ENCODE results near the gene NELFA.

NELFA gene

GRCh38 chr4:1991087-1991486 lies 17.7 kb downstream of the NELFA start:
- no peak for DNase-seq (ENCODE audit: insufficient read length)
- no peak for FAIRE-seq
- TF ChIP-seq POLR2A (IDR thresholded peaks at IDR 0.05; ENCODE audit: low read depth, low read length) (no peak), TAF1 (IDR thresholded peaks at IDR 0.05; ENCODE audit: borderline replicate concordance, low read depth, low read length) (no peak), POLR2AphosphoS5 (IDR thresholded peaks at IDR 0.05; ENCODE audit: low read depth, low read length) (no peak)

- FAIRE-seq (no peak), DNase-seq (ENCODE audit: insufficient read length) (no peak)
Observed at GRCh38 chr4:1990676-1991075, 18.1 kb downstream of the NELFA start.

GRCh38 chr4:1990348-1990645 lies 18.5 kb downstream of the NELFA start:
- TF ChIP-seq POLR2AphosphoS5 (IDR thresholded peaks at IDR 0.05; ENCODE audit: low read depth, low read length): no peak
- TF ChIP-seq TAF1 (IDR thresholded peaks at IDR 0.05; ENCODE audit: borderline replicate concordance, low read depth, low read length): no peak
- no peak for TF ChIP-seq POLR2A (IDR thresholded peaks at IDR 0.05; ENCODE audit: low read depth, low read length)
- no peak for FAIRE-seq
- DNase-seq (ENCODE audit: insufficient read length): no peak

More at GRCh38 chr4:1990676-1991075, 18.1 kb downstream of the NELFA start:
- TF ChIP-seq POLR2A (IDR thresholded peaks at IDR 0.05; ENCODE audit: low read depth, low read length): no peak
- no peak for TF ChIP-seq TAF1 (IDR thresholded peaks at IDR 0.05; ENCODE audit: borderline replicate concordance, low read depth, low read length)
- no peak for TF ChIP-seq POLR2AphosphoS5 (IDR thresholded peaks at IDR 0.05; ENCODE audit: low read depth, low read length)

GRCh38 chr4:1989533-1990347 lies 19.0 kb downstream of the NELFA start:
- FAIRE-seq (no peak), DNase-seq (ENCODE audit: insufficient read length) (no peak)
- TF ChIP-seq TAF1 (IDR thresholded peaks at IDR 0.05; ENCODE audit: borderline replicate concordance, low read depth, low read length) (no peak), POLR2A (IDR thresholded peaks at IDR 0.05; ENCODE audit: low read depth, low read length) (no peak), POLR2AphosphoS5 (IDR thresholded peaks at IDR 0.05; ENCODE audit: low read depth, low read length) (no peak)

GRCh38 chr4:1988327-1988724 lies 20.4 kb downstream of the NELFA start:
- DNase-seq (ENCODE audit: insufficient read length) (no peak), FAIRE-seq (no peak)
- no peak for TF ChIP-seq POLR2AphosphoS5 (IDR thresholded peaks at IDR 0.05; ENCODE audit: low read depth, low read length)
- TF ChIP-seq POLR2A (IDR thresholded peaks at IDR 0.05; ENCODE audit: low read depth, low read length): no peak
- no peak for TF ChIP-seq TAF1 (IDR thresholded peaks at IDR 0.05; ENCODE audit: borderline replicate concordance, low read depth, low read length)

GRCh38 chr4:1987721-1988326 lies 20.9 kb downstream of the NELFA start:
- FAIRE-seq (no peak), DNase-seq (ENCODE audit: insufficient read length) (no peak)
- TF ChIP-seq POLR2AphosphoS5 (IDR thresholded peaks at IDR 0.05; ENCODE audit: low read depth, low read length) (no peak), TAF1 (IDR thresholded peaks at IDR 0.05; ENCODE audit: borderline replicate concordance, low read depth, low read length) (no peak), POLR2A (IDR thresholded peaks at IDR 0.05; ENCODE audit: low read depth, low read length) (no peak)

GRCh38 chr4:1987296-1987695 lies 21.5 kb downstream of the NELFA start:
- FAIRE-seq (no peak), DNase-seq (ENCODE audit: insufficient read length) (no peak)
- TF ChIP-seq POLR2A (IDR thresholded peaks at IDR 0.05; ENCODE audit: low read depth, low read length) (no peak), TAF1 (IDR thresholded peaks at IDR 0.05; ENCODE audit: borderline replicate concordance, low read depth, low read length) (no peak)

GRCh38 chr4:1986578-1987210 lies 22.1 kb downstream of the NELFA start:
- TF ChIP-seq POLR2AphosphoS5 (IDR thresholded peaks at IDR 0.05; ENCODE audit: low read depth, low read length) (no peak), POLR2A (IDR thresholded peaks at IDR 0.05; ENCODE audit: low read depth, low read length) (no peak), TAF1 (IDR thresholded peaks at IDR 0.05; ENCODE audit: borderline replicate concordance, low read depth, low read length) (no peak)
- DNase-seq (ENCODE audit: insufficient read length) (no peak), FAIRE-seq (no peak)

GRCh38 chr4:1985780-1986577 lies 22.8 kb downstream of the NELFA start:
- DNase-seq (ENCODE audit: insufficient read length): no peak
- TF ChIP-seq POLR2A (IDR thresholded peaks at IDR 0.05; ENCODE audit: low read depth, low read length) (no peak), POLR2AphosphoS5 (IDR thresholded peaks at IDR 0.05; ENCODE audit: low read depth, low read length) (no peak), TAF1 (IDR thresholded peaks at IDR 0.05; ENCODE audit: borderline replicate concordance, low read depth, low read length) (no peak)
- FAIRE-seq: no peak

- TF ChIP-seq POLR2A (IDR thresholded peaks at IDR 0.05; ENCODE audit: low read depth, low read length) (no peak), TAF1 (IDR thresholded peaks at IDR 0.05; ENCODE audit: borderline replicate concordance, low read depth, low read length) (no peak), POLR2AphosphoS5 (IDR thresholded peaks at IDR 0.05; ENCODE audit: low read depth, low read length) (no peak)
- DNase-seq (ENCODE audit: insufficient read length) (no peak), FAIRE-seq (no peak)
Observed at GRCh38 chr4:1985294-1985693, 23.5 kb downstream of the NELFA start.
